SH-SY5Y (cell line): ENCODE data around the gene MMP2.

Experiments
- GATA2 ChIP-seq: IDR thresholded peaks from 2 replicates; pipeline ENCODE4 v1.6.1; 2011; ENCODE audit warnings: mild to moderate bottlenecking, low read depth, low read length
- GATA3 ChIP-seq: IDR thresholded peaks from 2 replicates; pipeline ENCODE4 v1.6.1; 2011; ENCODE audit warnings: low read depth, mild to moderate bottlenecking, low read length, moderate library complexity

DNA sequence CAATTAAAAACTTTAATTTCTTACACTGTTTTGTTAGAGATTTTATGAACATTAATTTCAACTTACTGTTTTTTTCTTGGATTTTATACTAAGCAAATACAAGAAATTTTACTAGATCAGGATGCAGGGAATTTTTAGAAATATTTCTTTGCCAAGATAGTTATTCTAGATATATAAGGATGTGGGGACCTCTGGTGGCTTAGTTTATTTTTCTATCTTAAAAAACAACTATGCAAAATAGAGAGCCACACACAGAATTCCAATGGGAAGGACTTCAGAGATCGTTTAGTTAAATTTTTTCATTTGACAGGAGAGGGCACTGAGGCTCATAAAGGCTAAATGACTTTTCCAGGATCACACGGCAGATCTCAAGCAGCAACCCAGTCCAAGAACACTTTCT is 64.5 kb downstream of the MMP2 start:
- TF ChIP-seq GATA2, result no peak
- TF ChIP-seq GATA3, result no peak
